Karpas-422 (cell line): ENCODE data around the gene A1CF. TPM values are rescaled to one million over a fixed set of nuclear protein-coding genes. Genes with fewer than 3 reads are reported as not detected.

Source experiments
- DNase-seq: peaks from one replicate; pipeline ENCODE4 v3.0.0-alpha.2; 2015
- H2AFZ ChIP-seq: fragments of 200-600 bp; sonication (generic); 2 replicates; pipeline ENCODE4 v1.6.1; 2014; ENCODE audit warnings: antibody characterized with exemption, low read length, mixed read lengths
- H3K27ac ChIP-seq: fragments of 200-600 bp; sonication (generic); 2 replicates; pipeline ENCODE4 v1.5.1; 2014; ENCODE audit warnings: mild to moderate bottlenecking, low read length, moderate library complexity
- H3K27me3 ChIP-seq: fragments of 200-600 bp; sonication (generic); 2 replicates; pipeline ENCODE4 v1.6.1; 2014; ENCODE audit warnings: low read length, mixed read lengths
- H3K36me3 ChIP-seq: fragments of 200-600 bp; sonication (generic); 2 replicates; pipeline ENCODE4 v1.6.1; 2014; ENCODE audit warnings: low read length, mixed read lengths; ENCODE audit not compliant: insufficient read depth
- H3K4me1 ChIP-seq: fragments of 200-600 bp; sonication (generic); 2 replicates; pipeline ENCODE4 v1.6.1; 2014; ENCODE audit warnings: mild to moderate bottlenecking, low read length, mixed read lengths
- H3K4me2 ChIP-seq: fragments of 200-600 bp; sonication (generic); 2 replicates; pipeline ENCODE4 v1.6.1; 2014; ENCODE audit warnings: low read length, low read depth, mild to moderate bottlenecking; ENCODE audit not compliant: poor library complexity, severe bottlenecking
- H3K4me3 ChIP-seq: fragments of 200-600 bp; sonication (generic); 2 replicates; pipeline ENCODE4 v1.5.1; 2014; ENCODE audit warnings: mild to moderate bottlenecking, antibody characterized with exemption, low read length, mixed read lengths
- H3K79me2 ChIP-seq: fragments of 200-600 bp; sonication (generic); 2 replicates; pipeline ENCODE4 v1.6.1; 2014; ENCODE audit warnings: mild to moderate bottlenecking, low read length, mixed read lengths
- H3K9ac ChIP-seq: fragments of 200-600 bp; sonication (generic); 2 replicates; pipeline ENCODE4 v1.6.0; 2014; ENCODE audit warnings: low read length
- H3K9me2 ChIP-seq: fragments of 200-600 bp; sonication (generic), shearing (Covaris generic); replicated peaks from 2 replicates; pipeline ENCODE4 v1.6.0; 2014; ENCODE audit warnings: mild to moderate bottlenecking, low read length, moderate library complexity; ENCODE audit not compliant: insufficient read depth
- H3K9me3 ChIP-seq: fragments of 300-700, 200-600 bp; sonication (generic); 2 replicates; pipeline ENCODE4 v1.6.1; 2014; ENCODE audit warnings: low read length, mixed read lengths
- H4K20me1 ChIP-seq: fragments of 200-600 bp; sonication (generic); 2 replicates; pipeline ENCODE4 v1.6.1; 2014; ENCODE audit warnings: mild to moderate bottlenecking, antibody characterized with exemption, low read length, low read depth; ENCODE audit not compliant: insufficient read depth
- total RNA-seq: library from RNA; depleted of rRNA; stranded (reverse); fragments of >200 nt; shearing (Covaris generic); gene quantifications from 2 replicates; pipeline ENCODE4 v1.2.3, GENCODE V29; 2014; ENCODE audit warnings: low replicate concordance

The A1CF gene
- total RNA-seq, 1 experiment from 2014 or later: not detected

DNA sequence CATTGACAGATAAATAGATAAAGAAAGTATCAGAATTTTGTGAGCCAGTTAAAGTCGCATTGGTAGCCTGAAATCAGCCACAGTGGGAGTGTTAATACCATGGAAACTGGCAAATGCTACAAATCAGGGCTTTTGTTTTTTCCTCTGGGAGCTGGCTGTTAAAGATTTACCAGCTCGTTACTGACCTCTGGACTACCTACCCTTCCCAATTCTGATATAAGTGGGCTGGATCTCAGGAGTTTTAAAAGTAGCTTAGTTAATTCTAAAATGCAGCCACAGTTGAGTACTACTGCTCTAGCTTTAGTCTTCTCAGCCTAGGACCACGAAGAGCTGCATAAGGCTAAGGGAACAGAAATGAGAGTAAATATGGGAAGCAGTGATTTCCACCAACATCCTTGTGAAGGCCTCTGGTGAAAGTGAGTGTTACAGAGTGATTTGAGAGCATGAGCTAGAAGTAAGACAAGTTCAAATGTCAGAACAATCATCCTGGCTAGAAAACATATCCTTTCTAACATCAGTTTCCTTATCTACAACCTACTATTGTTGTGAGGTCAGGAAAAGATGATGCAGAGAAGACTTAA lies 53.2 kb downstream of the A1CF start:
- DNase-seq: no peak
- no peak overlapping the region for H3K27ac ChIP-seq
- H3K9me3 ChIP-seq: no peaks in the 10 kb centered on the region
- no peak overlapping the region for H3K9ac ChIP-seq
- H3K4me2 ChIP-seq: no peak overlapping the region
- no peak overlapping the region for H3K4me3 ChIP-seq
- no peaks in the 10 kb centered on the region for H3K36me3 ChIP-seq
- H3K4me1 ChIP-seq: no peaks in the 10 kb centered on the region
- no peaks in the 10 kb centered on the region for H3K27me3 ChIP-seq
- H3K9me2 ChIP-seq: no peaks in the 10 kb centered on the region
- no peaks in the 10 kb centered on the region for H3K79me2 ChIP-seq
- H2AFZ ChIP-seq: no peak overlapping the region
- H4K20me1 ChIP-seq: no peaks in the 10 kb centered on the region

DNA sequence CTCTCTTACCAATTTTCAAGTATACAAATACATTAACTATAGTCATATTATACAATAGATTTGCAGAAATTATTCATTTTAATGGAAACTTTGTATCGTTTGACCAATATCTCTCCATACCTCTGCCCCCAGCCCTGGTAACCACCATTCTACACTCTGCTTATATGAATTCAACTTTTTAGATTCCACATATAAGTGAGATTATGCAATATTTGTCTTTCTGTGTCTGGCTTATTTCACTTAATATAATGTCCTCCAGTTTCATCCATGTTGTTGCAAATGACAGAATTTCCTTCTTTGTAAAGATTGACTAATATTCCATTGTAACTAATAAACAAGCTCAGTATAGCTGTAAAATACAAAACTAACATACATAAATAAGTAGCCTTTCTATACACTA lies 55.4 kb downstream of the A1CF start:
- Histone ChIP-seq H3K27ac (no peak overlapping the region), H3K79me2 (no peaks in the 10 kb centered on the region), H3K4me2 (no peak overlapping the region), H3K27me3 (no peaks in the 10 kb centered on the region), H4K20me1 (no peaks in the 10 kb centered on the region), H3K9me3 (no peaks in the 10 kb centered on the region), H2AFZ (no peak overlapping the region), H3K4me3 (no peak overlapping the region), H3K9ac (no peak overlapping the region), H3K36me3 (no peaks in the 10 kb centered on the region), H3K4me1 (no peaks in the 10 kb centered on the region), H3K9me2 (no peaks in the 10 kb centered on the region)
- DNase-seq: no peak

DNA sequence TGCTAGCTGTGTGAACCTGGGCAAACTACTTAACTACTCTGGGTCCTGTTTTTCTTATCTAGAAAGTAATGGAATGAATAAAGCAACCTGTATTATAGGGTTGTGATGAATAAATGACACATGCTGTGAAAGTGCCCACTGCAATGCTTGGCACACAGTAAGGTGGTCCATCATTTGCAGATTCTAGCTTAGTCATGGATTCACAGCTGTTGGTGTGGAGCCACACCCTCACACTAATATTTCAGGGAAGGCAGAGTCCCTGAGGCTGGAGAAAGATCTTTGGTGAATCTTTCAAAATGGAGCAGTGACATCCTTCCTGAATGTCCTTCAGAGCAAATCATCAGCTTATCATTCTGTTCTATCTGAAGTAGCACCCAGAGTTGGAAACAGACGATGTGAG lies 60.6 kb downstream of the A1CF start:
- H4K20me1 ChIP-seq: no peaks in the 10 kb centered on the region
- H3K4me3 ChIP-seq: no peak overlapping the region
- no peaks in the 10 kb centered on the region for H3K79me2 ChIP-seq
- no peak overlapping the region for H3K27ac ChIP-seq
- no peak for DNase-seq
- no peaks in the 10 kb centered on the region for H3K36me3 ChIP-seq
- no peaks in the 10 kb centered on the region for H3K9me3 ChIP-seq
- no peaks in the 10 kb centered on the region for H3K4me1 ChIP-seq
- no peaks in the 10 kb centered on the region for H3K9me2 ChIP-seq
- H3K4me2 ChIP-seq: no peak overlapping the region
- H2AFZ ChIP-seq: no peak overlapping the region
- H3K27me3 ChIP-seq: no peaks in the 10 kb centered on the region
- H3K9ac ChIP-seq: no peak overlapping the region

DNA sequence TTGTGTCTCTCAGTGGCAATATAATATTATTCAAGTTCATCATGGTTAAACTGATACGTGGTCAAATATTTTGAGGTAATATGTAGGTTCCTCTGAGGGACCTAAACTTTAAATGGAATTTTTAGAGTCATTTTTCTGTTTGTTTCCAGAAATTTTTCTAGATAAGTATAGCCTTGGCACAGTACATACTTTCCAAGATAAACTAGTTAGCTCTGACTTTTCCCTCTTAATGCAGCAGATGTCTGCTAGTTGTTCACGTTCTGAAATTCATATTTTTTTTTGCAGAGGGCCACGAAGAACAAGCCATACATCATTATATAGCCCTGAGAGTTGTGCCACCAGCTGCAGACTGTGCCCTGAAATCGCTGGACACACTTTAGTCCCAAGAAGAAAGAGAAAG lies 61.6 kb downstream of the A1CF start:
- no peaks in the 10 kb centered on the region for H3K36me3 ChIP-seq
- H3K27ac ChIP-seq: no peak overlapping the region
- H3K9me2 ChIP-seq: no peaks in the 10 kb centered on the region
- H3K9me3 ChIP-seq: no peaks in the 10 kb centered on the region
- H3K27me3 ChIP-seq: no peaks in the 10 kb centered on the region
- H3K4me1 ChIP-seq: no peaks in the 10 kb centered on the region
- DNase-seq: no peak
- no peaks in the 10 kb centered on the region for H3K79me2 ChIP-seq
- no peak overlapping the region for H3K4me2 ChIP-seq
- no peaks in the 10 kb centered on the region for H4K20me1 ChIP-seq
- H3K9ac ChIP-seq: no peak overlapping the region
- H2AFZ ChIP-seq: no peak overlapping the region
- H3K4me3 ChIP-seq: no peak overlapping the region

- no peak overlapping the region for H2AFZ ChIP-seq
- no peaks in the 10 kb centered on the region for H3K9me3 ChIP-seq
- no peak overlapping the region for H3K9ac ChIP-seq
- no peaks in the 10 kb centered on the region for H3K27me3 ChIP-seq
- H3K4me2 ChIP-seq: no peak overlapping the region
- DNase-seq: no peak
- H3K36me3 ChIP-seq: no peaks in the 10 kb centered on the region
- no peaks in the 10 kb centered on the region for H3K79me2 ChIP-seq
- H4K20me1 ChIP-seq: no peaks in the 10 kb centered on the region
- no peaks in the 10 kb centered on the region for H3K4me1 ChIP-seq
- H3K4me3 ChIP-seq: no peak overlapping the region
- H3K9me2 ChIP-seq: no peaks in the 10 kb centered on the region
- H3K27ac ChIP-seq: no peak overlapping the region
Measured at GRCh38 chr10:50809596-50809995, 75.8 kb downstream of the A1CF start.

GRCh38 chr10:50807851-50808776 lies 77.3 kb downstream of the A1CF start:
- Histone ChIP-seq H3K9me2 (no peaks in the 10 kb centered on the region), H3K4me2 (no peak overlapping the region), H3K27me3 (no peaks in the 10 kb centered on the region), H2AFZ (no peak overlapping the region), H4K20me1 (no peaks in the 10 kb centered on the region), H3K4me1 (no peaks in the 10 kb centered on the region), H3K36me3 (no peaks in the 10 kb centered on the region), H3K9me3 (no peaks in the 10 kb centered on the region), H3K4me3 (no peak overlapping the region), H3K27ac (no peak overlapping the region), H3K9ac (no peak overlapping the region), H3K79me2 (no peaks in the 10 kb centered on the region)
- no peak for DNase-seq

DNA sequence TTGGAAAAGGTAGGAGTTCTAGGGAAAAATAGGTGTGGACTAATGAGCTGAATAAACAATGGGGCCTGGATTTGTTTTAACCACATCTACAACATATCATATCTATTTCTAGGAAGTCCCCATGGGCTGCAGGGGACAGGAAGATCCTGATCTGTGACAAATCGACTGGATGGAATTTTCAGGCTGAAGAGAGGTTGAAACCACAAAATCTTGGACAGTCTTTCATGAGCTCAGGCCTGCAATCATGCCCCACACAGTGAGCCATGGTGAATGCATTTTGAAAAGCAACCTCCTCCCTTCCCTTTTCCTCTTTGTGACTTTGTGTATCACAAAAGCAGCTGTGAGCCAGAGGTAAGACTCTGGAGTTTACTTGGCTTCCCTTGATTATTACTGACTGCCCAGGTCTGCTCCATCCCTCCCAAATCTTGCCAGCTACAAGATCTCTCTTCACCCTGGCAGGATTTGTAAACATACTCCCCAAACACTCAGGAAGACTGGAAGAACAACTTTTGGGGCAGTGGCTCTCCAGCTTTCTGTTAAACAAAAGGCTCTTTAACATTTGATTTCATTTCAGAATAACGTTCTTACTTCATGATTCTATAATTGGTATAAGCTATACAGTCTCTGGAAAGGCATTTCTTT lies 79.3 kb downstream of the A1CF start:
- Histone ChIP-seq H3K27ac (no peak overlapping the region), H2AFZ (no peak overlapping the region), H3K4me1 (no peaks in the 10 kb centered on the region), H3K79me2 (no peaks in the 10 kb centered on the region), H3K4me2 (no peak overlapping the region), H4K20me1 (no peaks in the 10 kb centered on the region), H3K9me2 (no peaks in the 10 kb centered on the region), H3K27me3 (no peaks in the 10 kb centered on the region), H3K9me3 (no peaks in the 10 kb centered on the region), H3K4me3 (no peak overlapping the region), H3K9ac (no peak overlapping the region), H3K36me3 (no peaks in the 10 kb centered on the region)
- no peak for DNase-seq

GRCh38 chr10:50799595-50799994 lies 85.8 kb downstream of the A1CF start:
- Histone ChIP-seq H2AFZ (no peak overlapping the region), H3K79me2 (no peaks in the 10 kb centered on the region), H3K9ac (no peak overlapping the region), H3K4me2 (no peak overlapping the region), H3K36me3 (no peaks in the 10 kb centered on the region), H4K20me1 (no peaks in the 10 kb centered on the region), H3K9me2 (no peaks in the 10 kb centered on the region), H3K27ac (no peak overlapping the region), H3K27me3 (no peaks in the 10 kb centered on the region), H3K4me1 (no peaks in the 10 kb centered on the region), H3K4me3 (no peak overlapping the region), H3K9me3 (no peaks in the 10 kb centered on the region)
- no peak for DNase-seq
